Measurements from ENCODE around the gene RCC2.

Gene RCC2

DNA sequence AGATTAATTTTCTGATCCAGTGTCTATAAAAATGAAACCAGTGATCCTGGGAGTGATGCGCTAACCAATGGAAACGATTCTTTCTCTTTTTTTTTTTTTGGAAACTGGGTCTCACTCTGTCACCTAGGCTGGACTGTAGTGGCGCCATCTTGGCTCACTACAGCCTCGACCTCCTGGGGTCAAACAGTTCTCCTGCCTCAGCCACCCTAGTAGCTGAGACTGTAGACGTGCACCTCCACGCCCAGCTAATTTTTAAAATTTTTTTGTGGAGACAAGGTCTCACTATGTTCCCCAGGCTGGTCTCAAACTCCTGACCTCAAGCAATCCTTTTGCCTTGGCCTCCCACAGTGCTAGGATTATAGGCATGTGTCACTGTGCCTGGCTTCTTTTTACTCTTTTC is 3.4 kb upstream of the RCC2 start:
- no peak for DNase-seq (ENCODE audit: low read depth)

DNA sequence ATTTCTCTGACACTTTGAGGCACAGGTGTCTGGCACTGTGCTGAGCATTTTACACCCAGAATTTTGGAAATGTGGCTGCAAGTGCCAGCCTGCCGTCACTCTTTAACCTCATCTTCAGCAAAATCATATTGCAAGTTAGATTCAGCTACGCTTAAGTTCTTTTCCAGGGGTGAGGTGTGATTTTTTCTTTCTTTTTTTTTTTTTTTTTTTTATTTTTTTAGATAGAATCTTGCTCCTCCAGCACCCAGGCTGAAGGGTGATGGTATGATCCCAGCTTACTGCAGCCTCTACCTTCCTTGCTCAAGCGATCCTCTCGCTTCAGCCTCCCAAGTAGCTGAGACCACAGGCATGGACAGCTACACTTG is 2.5 kb upstream of the RCC2 start:
- DNase-seq (ENCODE audit: low read depth): no peak

DNA sequence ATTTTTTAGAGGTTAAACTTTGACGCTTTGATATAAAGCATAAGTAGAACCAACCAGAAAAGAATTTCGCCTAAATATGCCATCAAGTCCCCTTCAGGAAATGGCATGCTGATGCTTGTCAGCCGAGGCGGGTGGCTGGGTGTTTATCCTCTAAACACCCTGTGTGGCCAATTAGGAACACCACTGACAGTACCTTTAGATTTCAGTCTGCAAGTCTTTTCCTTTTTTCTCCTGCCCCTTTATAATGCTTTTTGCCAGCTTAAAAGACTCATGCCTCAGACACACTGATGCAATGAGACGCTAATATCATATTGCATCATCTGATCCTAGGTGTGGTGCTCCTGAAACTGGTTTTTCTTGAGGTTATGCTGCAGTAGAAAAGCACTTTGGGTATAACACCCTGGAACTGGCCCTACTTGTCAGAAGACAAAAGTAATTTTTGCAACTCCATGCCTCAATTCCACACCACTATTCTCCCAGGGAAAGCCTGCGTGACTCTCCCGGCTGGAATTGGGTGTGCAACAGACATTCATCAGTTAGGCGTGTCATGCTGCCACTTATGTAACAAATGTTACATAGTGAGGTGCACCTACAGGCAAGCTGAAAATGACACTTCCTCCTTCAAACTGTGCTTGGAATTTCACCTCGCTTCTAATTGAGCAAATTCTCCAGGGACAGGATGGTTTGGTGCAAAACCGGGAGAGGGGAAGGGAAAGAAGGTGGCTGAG is 2.0 kb upstream of the RCC2 start:
- no peak for DNase-seq (ENCODE audit: low read depth)

- no peak for DNase-seq (ENCODE audit: low read depth)
Observed at GRCh38 chr1:17440827-17441168, 1.3 kb upstream of the RCC2 start.

DNA sequence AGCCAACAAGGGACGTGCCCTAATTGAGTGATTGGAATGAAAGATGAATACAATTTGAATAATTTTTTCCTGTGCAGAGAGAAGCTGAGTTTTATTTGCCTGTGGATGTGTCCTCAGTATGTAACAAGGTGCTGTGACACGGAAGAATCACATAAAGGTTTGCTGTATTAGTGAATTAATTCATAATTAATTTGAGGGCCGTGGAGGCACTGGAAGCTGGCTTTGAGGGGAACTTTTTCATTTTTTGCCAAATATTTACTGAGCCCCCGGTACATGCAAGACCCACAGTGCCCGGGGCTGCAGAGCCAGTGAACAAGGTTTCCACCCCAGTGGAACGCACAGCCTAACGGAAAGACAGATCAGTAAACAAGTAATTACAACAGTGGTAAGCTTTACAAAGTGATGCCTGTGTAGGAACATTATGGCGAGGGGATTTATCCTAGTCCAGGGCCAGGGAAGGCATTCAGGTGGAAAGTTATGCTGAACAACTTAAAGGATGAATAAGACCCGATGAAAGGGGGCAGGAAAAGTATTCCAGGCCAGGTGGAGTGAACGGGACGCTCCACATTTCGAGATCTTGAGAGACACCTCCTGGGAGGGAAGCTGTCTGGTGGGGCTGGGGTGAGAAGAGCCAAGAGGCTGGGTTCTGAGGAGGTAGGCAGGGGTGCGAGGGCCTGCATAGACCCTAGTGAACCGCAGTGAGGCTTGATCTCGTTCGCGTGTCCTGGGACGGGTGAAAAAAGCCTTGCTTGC is 773 bp upstream of the RCC2 start:
- DNase-seq (ENCODE audit: low read depth): no peak

DNA sequence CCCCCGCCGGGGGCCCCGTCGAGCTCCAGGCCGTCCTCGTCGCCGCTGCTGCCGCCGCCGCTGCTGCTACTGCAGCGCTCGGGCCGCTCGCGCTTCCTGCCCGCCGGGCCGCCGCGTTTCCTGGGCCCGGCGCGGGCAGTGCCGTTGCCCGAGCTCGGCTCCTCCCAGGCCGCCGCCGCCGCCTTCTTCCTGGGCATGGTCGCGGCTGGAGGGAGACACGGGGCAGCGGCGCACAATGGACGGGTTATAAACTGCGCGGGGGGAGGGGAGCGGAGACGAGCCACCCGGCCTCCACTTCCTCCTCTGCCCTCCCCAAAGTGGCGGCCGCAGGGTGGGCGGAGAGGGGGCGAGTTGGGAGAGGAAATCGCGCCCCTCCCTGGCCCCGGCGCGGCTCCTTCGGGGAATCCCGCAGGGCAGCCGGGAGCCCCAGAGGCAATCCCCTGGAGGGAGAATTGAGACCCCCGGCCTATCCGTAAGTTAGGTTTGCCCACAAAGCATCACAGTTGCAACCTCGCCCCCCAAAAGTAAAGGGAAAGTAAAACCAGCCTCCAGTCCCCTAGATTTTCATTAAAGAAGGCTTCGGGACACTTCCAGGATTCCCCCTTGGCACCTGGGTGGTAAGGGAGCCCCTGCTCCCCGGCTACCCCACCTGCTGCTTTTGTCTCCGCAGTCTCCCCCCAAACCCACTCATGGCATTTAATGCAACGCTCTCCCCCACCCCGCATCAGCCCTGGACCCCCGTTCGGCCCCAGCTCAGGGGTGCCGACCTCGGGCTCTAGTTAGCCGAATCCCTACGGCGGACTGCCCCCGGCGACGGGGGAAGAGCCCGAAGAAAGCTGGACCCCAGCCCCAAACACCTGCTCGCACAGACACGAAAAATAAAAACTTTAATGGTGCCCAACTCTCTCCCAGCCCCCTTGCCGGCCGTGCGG is 893 bp downstream of the RCC2 start:
- peak; percentile 75 for DNase-seq (ENCODE audit: low read depth)

DNA sequence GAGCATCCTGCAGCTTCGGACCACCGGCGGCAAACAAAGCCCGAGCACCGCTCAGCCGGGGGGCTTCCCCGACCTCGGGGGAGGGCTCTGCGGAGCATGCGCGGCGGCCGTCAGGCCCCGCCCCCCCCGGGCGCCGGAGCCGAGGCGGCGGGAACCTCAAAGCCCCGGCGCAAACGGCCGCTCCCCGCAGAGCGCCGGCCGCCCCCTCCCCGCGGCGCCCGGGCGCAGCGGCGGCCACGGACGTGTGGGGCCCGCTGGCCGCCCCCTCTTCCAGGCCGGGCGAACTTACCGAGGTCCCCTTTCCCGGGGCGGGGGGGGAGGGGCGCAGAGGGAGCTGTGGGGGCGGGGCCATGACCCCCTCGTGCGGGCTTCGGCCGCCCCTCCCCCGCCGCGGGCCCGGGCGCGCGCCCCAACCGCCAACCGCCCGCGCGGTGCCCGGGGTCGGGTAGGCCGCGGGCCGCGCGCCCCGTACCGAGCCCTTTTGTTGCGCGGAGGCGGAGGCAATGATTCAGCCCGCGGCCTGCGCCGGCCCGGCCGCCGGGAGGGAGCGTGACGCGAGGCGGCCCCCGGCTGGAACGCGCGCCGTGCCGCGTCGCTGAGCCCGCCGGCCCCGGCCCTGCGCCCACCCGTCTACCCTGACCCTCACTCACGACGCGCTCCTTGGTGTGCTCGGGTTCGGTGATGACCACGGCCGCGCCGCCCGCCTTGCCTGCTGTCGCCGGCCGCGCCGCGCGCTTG is 1.7 kb downstream of the RCC2 start:
- DNase-seq (ENCODE audit: low read depth): peak; percentile 71

DNA sequence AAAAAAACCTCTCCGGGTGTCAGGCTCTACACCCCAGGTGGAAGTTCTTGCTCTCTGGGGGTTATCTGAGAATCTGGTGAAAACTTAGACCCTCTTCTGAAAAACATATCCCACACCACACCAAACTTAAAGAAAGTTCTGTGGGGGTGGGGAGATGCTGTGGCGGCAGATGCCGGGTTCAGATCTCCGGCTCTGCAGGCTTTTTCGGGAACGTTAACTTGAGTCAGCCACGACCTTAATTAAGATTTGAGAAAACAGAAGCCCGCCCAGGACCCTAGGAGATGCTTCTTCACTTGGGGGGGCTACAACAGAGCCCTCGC is 2.3 kb downstream of the RCC2 start:
- no peak for DNase-seq (ENCODE audit: low read depth)

GRCh38 chr1:17436380-17437174 is 2.9 kb downstream of the RCC2 start:
- DNase-seq (ENCODE audit: low read depth): no peak

- DNase-seq (ENCODE audit: low read depth): no peak
Observed at GRCh38 chr1:17434601-17435000, 4.9 kb downstream of the RCC2 start.

- no peak for DNase-seq (ENCODE audit: low read depth)
Observed at GRCh38 chr1:17434016-17434415, 5.5 kb downstream of the RCC2 start.

GRCh38 chr1:17433261-17433660 is 6.2 kb downstream of the RCC2 start:
- DNase-seq (ENCODE audit: low read depth): no peak

- no peak for DNase-seq (ENCODE audit: low read depth)
Observed at GRCh38 chr1:17432412-17432811, 7.1 kb downstream of the RCC2 start.

GRCh38 chr1:17429183-17429582 is 10.3 kb downstream of the RCC2 start:
- no peak for DNase-seq (ENCODE audit: low read depth)

DNA sequence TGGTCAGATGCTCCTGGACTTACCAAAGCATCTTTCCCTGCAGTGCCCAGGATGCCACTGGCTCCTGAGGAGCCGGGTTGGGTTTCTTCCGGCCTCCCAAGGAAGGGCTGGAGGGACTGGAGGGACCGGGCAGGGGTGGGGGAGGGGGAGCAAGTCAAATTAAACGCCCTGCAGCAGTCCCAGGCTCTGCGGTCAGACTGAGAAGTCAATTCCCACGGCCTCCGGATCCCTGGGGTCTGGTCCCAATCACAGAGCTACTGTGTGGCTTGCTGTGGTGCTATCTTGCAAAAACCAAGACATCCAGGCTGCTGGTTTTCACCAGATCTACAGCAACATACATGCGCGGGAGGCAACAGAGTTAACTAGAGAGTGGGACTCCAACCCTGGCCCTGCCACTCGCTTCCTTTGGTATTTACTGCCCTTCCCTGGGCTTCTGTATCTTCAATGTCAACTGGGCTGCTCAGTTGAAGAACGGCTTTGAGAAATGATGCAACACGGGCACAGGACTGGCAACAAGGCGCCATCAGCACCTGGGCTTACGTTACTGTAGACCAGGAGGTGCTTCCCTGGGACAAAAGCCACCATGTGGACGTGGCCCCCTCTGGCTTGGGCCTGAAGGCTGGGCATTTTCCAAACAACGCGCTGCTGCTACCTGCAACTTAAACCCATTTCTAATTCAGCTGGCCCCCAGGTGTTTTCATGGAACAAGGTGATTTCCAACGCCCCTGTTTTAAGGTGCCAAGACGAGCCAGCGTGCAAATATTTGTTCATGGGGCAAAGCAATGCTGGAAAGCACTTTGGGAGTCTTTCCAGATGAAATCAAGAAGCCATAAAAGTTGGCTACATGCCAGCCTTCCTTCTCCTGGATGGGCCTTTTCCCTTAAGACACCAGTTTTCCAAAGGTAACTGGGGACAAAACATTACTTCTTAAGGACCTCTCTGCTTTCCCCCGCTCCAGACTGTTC is 11.5 kb downstream of the RCC2 start:
- DNase-seq (ENCODE audit: low read depth): no peak

GRCh38 chr1:17425806-17426600 is 13.5 kb downstream of the RCC2 start:
- DNase-seq (ENCODE audit: low read depth): no peak

DNA sequence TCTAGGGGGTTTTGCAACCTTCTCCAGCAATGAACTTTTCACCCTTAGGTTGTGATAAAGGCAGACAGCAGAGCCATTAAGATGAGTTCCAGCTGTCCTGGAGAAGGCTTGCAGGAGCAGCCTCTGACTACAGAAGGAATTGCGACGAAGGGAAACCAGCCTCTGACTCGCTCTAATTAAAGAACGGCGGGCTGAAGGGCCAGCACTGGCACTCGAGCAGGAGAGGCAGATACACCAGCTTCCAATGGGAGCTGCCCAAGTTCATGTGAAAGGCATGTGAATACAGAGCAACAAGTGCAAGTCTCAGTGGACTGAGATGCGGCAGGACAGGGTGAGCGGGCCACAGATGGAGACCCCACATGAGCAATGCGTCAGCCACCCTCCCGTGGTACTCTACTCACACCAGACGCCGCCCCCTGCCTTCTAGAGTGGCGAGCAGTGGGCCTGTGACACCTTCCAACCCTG is 15.7 kb downstream of the RCC2 start:
- DNase-seq (ENCODE audit: low read depth): no peak

GRCh38 chr1:17422461-17422860 is 17.0 kb downstream of the RCC2 start:
- DNase-seq (ENCODE audit: low read depth): no peak

DNA sequence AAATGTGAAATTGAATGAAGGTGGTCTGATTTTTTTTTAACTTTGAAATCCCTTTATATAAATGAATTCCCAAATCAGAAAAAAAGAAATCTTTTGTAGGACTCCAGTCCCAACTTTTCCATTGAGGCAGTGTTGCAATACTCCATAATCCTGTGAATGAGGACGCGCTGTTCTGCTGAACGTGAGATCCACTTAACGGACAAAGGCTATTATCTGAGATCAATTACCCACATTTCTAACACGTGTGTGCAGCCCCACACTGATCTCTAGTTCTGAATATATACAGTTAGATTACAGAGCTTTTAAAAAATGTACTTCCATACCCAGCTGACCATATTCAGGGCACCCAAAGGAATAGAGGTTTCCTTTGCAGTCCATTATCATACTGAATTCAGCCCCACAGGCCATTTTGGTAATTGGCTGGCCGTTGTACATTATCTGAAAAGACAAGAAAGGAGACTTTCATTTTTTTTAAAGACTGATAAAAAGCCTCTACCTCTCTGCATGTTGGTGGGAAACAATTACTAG is 19.0 kb downstream of the RCC2 start:
- DNase-seq (ENCODE audit: low read depth): no peak

Data from activated T-cell treated with anti-CD3 and anti-CD28 coated beads for 48 hours (primary cell).